Medulla oblongata (tissue), 1 donor: ENCODE data around the gene TANK.
"Not testable (repeated sequence)": the region's sequence is repeated elsewhere in the genome, so short reads cannot be mapped to it uniquely, and the experiment has no call there.

Experiments
- DNase-seq: peaks from one replicate; pipeline ENCODE4 v3.0.0-alpha.2; 2015; ENCODE audit errors: extremely low spot score

TANK gene

DNA sequence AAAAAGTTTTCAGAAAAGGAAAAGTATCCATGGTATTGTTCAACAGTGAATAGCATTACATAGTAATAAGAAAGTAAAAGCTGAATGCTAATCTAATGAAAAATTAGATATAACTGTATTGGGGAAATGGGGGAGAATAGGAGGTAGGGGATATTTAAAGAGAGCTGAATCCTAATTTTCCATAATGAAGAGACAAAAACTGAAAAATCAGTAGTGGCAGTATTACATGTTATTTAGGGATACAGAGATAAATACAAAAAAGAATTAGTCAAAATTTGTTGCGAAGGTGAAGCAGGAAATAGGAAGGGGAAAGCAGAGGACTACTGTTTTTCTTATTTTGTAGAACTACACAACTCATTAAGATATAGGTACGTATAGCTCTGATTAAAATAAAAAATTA is 9.1 kb downstream of the TANK start:
- no peak for DNase-seq

GRCh38 chr2:161170377-161170776 is 10.1 kb downstream of the TANK start:
- no peak for DNase-seq

GRCh38 chr2:161170958-161171932 is 11.0 kb downstream of the TANK start:
- DNase-seq = no peak

DNA sequence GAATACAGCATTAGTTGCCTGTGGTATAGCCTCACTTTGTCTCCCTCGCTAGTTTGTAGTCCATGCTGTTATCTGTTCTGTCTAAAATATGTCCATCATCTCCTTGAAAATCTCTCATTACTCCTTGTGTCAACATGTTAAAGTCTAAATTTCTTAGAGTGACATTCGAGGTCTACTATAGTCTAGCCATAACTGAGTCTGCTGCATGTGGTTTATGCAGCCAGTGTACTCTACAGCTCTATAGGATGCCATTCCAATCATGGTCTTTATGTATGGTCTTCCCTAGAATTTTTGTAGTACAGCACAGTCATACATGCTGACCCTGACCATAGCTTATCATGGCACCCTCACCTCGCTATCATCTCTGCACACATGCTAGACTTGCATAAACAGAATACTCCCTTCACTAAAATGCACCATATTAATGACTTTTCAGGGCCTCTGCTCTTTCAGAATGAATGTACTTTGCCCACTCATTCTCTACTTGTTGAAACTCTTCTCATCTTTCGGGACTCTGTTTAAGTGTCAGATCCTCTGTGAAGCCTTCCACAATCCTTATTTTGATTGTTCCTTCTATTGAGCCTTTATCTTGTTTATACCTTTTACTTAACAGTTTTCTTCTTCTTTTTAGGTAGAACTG is 12.8 kb downstream of the TANK start:
- no peak for DNase-seq

DNA sequence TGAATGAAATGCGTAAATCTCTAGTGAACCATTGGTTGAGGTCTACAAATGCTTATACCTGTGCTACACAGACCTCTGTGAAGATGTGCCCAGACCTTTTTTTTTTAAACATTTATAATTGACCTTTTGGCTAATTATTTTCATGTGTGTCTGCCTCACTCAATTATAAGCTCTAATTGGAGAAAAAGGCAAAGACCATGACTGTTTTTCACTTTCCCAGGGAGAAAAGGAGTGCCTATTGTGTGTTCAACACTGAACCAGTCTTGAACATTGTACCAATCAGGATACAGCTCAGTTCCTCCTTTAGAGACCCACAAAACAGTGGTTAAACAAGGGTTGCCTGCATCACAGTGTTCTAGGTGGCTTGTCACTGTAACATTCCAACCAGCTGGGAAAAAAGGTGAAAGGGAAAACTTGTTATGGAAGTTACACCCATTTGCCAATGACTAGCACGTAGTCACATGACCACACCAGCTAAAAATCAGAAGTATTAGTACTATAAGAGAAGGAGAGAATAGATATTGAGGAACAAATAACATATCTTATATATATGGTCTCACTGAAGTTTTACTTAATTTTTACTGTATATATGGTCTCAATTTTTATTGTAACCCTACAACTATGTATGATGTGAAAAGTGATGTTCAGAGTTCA is 13.4 kb downstream of the TANK start:
- no peak for DNase-seq

- DNase-seq = no peak
These were observed 17.7 kb downstream of the TANK start for GRCh38 chr2:161177969-161178368.

GRCh38 chr2:161178756-161179155 is 18.5 kb downstream of the TANK start:
- no peak for DNase-seq

- no peak for DNase-seq
These were observed 29.8 kb downstream of the TANK start for GRCh38 chr2:161190050-161190449.

GRCh38 chr2:161195602-161196001 is 35.4 kb downstream of the TANK start:
- DNase-seq = not testable (repeated sequence)

GRCh38 chr2:161199912-161200701 is 39.9 kb downstream of the TANK start:
- DNase-seq = peak; percentile 10

DNA sequence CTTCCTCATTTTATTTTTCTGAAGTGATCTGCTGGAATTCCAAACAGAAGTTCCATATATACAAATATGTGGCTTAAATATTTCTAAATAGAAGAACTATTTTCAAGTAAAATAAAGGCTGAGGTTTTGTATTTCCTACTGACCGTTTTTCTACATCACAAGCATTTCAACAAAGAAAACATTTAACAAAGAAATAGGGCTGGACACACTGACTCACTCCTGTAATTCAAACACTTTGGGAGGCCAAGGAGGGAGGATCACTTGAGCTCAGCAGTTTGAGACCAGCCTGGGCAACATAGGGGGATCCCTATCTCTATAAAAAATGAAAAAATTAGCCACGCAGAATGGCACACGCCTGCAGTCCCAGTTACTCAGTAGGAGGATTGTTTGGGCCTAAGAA is 44.6 kb downstream of the TANK start:
- DNase-seq = no peak

DNA sequence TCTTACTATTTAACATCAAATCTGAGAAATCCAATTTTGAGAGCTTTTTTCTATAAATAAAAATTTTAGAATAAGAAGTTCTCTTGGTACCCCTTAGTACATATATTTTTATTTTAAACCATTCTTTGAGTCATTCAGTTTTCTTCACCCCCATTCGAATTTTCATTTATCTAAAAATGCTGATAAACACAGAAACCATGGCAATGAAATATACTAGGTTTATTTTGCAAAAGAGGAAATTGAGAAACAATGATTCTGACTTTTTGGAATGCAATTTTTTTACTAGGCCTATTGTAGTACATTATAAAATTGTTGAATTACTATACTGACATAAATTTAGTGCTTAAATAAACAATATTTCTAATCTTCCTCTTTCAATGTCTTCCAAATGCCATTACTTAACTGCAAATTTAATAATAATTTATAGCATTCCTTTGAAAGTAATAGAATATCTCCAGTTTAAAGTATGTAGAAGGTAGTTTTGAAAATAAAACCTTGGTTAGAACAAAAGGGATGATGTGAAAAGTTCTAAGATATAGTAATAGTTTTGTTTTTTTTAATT is 46.3 kb downstream of the TANK start:
- no peak for DNase-seq

DNA sequence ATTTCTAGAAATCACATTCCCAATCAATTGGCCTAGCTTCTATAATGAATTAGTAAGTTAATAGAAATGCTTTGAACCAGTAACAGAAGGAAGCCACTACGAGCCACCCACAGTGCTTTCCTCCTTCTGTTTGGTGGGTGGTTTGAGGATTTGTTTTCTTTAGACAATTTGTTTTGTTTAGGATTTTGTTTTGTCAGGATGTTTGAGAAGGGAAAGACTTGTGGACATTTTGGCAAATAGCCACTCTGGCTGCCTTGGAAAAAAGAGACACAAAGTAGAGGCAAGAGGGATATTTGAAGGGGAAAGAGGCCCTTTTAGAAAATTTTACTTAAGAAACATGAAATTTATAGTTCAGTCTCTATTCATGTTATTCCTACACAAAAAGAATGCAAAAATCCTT is 47.7 kb downstream of the TANK start:
- DNase-seq = no peak

DNA sequence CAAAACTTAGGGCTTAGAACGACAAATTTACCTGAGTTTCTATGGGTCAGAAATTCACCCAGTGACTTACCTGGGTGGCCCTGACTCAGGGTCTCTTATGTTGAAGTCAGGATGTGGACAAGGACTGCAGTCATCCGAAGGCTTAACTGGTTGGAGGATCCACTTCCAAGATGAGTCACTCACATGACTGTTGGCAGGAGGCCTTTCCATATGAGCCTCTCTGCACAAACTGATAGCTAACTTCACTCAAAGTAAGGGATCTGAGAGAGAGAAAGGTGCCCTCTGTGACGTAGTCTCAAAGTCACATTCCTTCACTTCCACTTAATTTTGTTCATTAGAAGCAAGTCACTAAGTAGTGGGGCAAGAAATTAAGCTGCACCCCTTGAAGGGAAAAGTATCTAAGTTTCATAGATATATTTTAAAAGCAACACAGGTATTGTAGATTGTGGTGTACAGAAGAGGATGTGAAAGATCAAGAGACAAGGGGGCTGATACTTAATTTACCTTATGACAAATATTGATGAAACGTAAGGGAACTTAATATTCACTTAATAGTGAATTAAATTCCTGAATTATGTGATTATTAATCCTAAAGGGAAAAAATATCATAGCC is 48.4 kb downstream of the TANK start:
- DNase-seq = no peak

GRCh38 chr2:161209902-161210301 is 49.7 kb downstream of the TANK start:
- no peak for DNase-seq

GRCh38 chr2:161217597-161218185 is 57.5 kb downstream of the TANK start:
- DNase-seq = no peak

- DNase-seq = peak; percentile 24
These were observed 59.0 kb downstream of the TANK start for GRCh38 chr2:161219211-161219610.

DNA sequence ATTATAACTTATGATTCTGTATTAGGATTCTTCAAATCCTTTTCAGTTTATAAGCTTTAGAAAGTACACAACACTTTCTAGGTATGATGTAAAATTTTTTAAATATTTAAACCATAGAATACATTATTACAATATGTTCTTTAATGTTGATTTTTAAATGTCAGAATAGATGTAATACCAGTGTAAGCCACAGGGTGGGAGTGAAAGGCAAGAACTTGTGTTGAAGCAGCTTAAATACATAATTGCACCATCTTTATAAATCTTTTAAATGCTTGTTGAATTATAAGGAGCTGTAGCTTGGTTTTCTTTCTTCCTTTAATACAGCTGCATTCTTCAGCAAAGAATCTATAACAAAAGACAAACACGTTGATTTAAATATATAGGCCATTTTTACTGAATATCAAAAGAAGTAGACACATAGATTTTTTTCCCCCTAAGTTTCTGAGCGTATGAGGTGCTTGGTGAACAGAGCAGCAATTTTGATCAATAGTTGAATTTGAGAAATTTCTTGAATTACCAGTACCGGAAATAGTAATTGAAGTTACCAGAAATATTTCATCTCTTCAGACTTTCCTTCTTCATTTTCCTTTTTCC is 63.0 kb downstream of the TANK start:
- peak; percentile 74 for DNase-seq

DNA sequence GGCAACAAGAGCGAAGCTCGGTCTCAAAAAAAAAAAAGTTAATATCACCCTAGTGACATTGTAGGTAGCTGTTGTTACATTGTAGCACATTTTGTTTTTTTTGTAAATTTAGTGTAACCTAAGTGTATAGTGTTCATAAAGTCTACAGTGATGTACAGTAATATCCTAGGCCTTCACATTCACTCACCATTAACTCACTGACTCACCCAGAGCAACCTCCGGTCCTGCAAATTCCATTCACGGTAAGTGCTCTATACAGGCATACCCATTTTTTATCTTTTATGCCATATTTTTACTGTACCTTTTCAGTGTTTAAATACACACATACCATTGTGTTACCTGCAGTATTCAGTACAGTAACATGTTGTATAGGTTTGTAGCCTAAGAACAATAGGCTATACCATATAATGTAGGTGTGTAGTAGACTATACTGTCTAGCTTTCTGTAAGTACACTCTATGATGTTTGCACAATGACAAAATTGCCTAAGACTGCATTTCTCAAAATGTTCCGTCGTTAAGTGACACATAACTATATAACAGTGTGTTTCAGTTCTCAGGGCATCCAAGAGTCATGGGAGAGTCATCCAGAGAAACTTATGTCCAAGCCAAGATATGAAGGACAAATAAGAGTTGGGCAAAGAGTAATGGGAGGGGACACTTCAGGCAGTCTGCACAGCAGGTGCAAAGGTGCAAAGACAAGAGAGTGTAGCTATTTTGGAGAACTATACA is 68.4 kb downstream of the TANK start:
- DNase-seq = no peak

- no peak for DNase-seq
These were observed 70.7 kb downstream of the TANK start for GRCh38 chr2:161230959-161231358.
